HG02798 (cell line): Measurements from ENCODE around the gene CDKL5.

Experiments
- ATAC-seq: cut with Tn5 transposase; IDR thresholded peaks from one replicate; pipeline ENCODE4 v1.9.1; 2021; ENCODE audit warnings: mild to moderate bottlenecking; ENCODE audit not compliant: unreplicated experiment, poor library complexity

Gene CDKL5

GRCh38 chrX:18677161-18677869 lies 251.9 kb downstream of the CDKL5 start:
- ATAC-seq, result no peak

GRCh38 chrX:18681996-18682395 lies 256.6 kb downstream of the CDKL5 start:
- no peak for ATAC-seq

- ATAC-seq, result no peak
Observed at GRCh38 chrX:18682979-18683387, 257.6 kb downstream of the CDKL5 start.

DNA sequence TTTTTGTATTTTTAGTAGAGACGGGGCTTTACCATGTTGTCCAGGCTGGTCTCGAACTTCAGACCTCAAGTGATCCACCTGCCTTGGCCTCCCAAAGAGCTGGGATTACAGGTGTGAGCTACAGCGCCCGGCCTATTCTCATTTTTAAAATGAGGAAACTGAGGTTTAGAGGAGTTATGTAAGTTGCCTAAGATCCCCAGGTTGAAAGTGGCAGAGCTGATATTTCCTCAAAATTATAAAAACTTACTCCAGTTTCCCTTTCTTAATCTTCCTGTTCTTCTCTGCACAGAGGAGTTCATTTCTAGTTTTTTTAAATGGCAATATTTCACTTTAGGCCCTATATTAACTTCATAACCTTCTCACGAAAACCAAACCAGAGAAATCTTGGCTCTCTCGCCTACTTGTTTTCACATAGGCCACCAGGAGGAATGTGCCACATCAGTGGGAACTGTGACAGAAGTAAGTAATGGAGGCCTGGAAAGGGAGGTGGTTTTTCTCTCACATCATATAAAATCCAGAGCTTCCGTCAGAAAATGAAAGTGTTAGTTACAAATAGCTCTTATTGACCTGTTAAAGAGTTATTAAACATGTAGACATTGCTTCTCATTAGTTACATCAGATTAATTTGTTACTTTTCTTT lies 262.6 kb downstream of the CDKL5 start:
- no peak for ATAC-seq

DNA sequence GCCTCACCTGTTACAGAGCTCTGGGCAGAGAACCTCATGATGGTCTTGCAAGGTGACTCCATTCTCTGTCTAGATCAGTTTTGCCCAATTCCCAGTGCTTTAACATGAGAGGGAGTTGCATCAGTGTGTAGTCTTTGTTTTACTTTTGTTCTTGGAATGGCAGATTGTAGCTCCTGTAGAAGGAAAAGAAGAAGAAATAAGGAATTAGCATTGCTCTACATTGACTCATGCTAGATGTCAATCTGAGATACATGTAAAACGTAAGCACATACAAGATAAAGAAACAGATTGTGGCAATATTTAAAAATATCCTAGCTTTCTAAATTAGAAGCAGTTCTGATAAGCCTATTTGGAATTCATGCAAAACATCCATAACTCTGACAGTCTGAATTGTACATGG lies 266.0 kb downstream of the CDKL5 start:
- ATAC-seq, result no peak

GRCh38 chrX:18692541-18692940 lies 267.1 kb downstream of the CDKL5 start:
- ATAC-seq, result no peak

DNA sequence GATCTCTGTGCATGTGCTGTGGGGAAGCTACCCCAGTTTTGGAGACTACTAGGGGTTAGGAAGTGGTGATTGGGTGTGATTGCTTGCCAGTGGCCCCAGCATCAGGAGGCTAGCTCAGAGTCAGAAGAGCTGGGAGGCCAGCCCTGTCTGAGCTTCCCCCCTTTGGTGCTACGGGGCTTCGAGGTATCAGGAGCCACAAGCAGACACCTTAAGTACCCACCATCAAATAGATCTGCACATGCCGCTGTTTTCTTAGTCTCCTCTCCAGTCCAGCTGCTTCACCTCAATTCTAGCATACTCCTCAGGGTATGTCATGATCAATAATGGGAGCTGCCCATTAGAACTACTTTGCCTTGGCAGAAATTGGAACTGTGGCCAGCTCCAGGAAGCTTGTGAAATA lies 271.2 kb downstream of the CDKL5 start:
- no peak for ATAC-seq

DNA sequence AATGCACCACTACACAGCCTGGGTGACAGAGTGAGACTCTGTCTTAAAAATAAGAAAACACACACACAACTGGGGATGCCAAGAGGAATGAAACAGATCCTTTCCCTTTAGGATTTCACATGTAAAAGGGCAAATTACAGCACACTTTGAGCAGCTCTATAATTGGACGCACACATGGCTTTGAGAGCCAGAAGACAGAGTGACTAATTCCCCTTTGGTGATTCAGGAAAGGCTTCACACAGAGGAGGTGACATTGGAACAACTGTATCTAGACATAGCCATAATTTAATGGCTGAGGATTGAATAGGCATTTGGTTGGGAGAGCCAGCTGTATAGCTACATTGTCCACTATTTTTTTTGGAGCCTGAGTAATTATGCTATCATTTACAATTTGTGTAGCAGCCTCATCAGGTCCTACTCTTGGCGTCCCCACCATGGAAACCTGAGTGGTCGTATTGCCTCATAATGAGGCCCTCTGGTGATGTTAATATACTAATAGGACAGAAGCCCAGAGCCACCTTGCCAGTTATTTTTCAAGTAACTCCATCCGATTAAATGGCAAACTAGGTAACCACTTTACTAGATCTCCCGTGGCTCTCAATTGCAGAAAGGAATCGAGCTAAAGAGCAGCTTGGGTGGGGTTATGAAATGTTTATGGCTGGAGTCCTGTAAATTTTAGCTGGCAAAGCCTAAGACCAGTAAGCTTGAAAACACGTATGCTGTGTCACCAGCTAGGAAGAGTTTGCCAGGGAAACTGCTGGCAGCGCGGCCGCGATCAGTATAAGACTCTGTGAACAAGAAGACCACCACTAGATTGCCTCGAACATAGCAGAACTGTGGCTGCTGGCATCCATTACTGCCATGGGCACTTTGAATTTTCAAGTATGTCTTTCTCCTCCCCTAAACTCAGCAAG lies 273.6 kb downstream of the CDKL5 start:
- ATAC-seq, result no peak

DNA sequence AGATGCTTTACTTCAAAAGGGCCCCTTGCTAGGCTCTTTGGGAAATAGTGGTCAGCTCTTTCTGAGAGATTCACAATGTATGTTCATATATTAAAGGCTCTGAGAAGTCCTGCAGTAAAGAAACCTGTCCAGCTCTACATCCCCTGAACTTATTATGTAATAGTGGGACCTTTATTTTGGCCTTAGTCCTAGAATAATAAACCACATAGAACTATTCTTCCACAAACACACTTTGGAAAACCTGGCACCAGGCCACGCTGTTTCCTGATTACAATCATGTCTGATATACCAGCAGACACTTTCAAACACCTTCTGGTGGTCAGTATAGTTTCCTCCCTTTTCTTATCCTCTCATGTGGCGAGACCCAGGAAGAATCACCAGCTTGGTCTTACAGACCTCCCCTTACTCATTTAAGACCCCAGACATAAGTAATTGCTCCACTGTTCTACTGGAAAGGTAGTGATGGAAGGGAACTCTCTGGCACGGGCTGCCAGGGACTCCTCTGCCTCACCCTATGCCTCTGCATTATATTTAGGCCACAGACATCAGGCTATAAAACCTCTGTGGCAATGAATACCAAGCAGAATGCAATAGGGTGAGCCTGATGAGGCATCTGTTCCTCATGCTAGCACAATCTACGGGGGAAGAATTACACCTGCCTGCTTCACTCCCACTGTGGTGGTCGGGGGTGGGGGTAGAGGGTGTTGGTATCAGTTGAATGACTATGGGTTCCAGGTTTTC lies 276.4 kb downstream of the CDKL5 start:
- ATAC-seq, result no peak

- ATAC-seq, result no peak
Observed at GRCh38 chrX:18702362-18703195, 277.2 kb downstream of the CDKL5 start.
